AG04449 (cell line): ENCODE results near the gene ATXN7L2.

Experiments
- CTCF ChIA-PET: fragments of 350-600 bp; formaldehyde crosslinking; extraction: SDS; loops from one replicate; lab custom pipeline; 2021; ENCODE audit warnings: antibody characterized with exemption; lab: Yijun Ruan, JAX
- POLR2A ChIA-PET: fragments of 400-600, 350-600 bp; formaldehyde crosslinking; extraction: SDS; loops from one replicate; lab custom pipeline; 2020; ENCODE audit warnings: antibody characterized with exemption, inconsistent platforms; lab: Yijun Ruan, JAX
- DNase-seq: peaks from one replicate; pipeline ENCODE4 v3.0.0-alpha.2; 2010; ENCODE audit warnings: low read depth, low spot score
- H3K4me3 ChIP-seq: 2 replicates; pipeline ENCODE4 v1.5.1; 2011; ENCODE audit warnings: low read depth, mild to moderate bottlenecking, control low read depth, low read length
- CTCF ChIP-seq: IDR thresholded peaks from one replicate; pipeline ENCODE4 v1.5.1; 2011; ENCODE audit warnings: mild to moderate bottlenecking, moderate library complexity, low read length, control low read depth, inconsistent platforms; ENCODE audit not compliant: insufficient read depth; ENCODE audit errors: missing control alignments

Gene ATXN7L2

GRCh38 chr1:109509176-109510134, 25.8 kb downstream of the ATXN7L2 start, which contains the start of gene AMIGO1:
Gene AMIGO1, minus strand, starts transcription at chr1:109509727. Its CDS starts 815 bp downstream, at chr1:109508912.
- POLR2A ChIA-PET: interaction anchor here (1.5 kb wide), 1 partner anchor 9 kb away, joined by 7 read pairs; no protein-coding TSS in a partner anchor
- no peak for DNase-seq
- CTCF ChIA-PET: interaction anchor here (0.9 to 43.1 kb wide), 4 partner anchors 11 to 110 kb away, joined by 3 to 2790 read pairs (median 330); partner anchors contain the start of genes ATXN7L2, CYB561D1 and GPR61
- peak within 1 kb of the TSS; percentile 67 for H3K4me3 ChIP-seq
- no peak for TF ChIP-seq CTCF

GRCh38 chr1:109513110-109513710, 29.5 kb downstream of the ATXN7L2 start:
- no peak for DNase-seq
- H3K4me3 ChIP-seq: no peak overlapping the region
- TF ChIP-seq CTCF: no peak
- ChIA-PET CTCF (interaction anchor here (24.0 to 43.1 kb wide), 2 partner anchors 19 to 21 kb away, joined by 657 to 2790 read pairs; partner anchors contain the start of genes ATXN7L2, CYB561D1 and GPR61), POLR2A (no interaction called here)

GRCh38 chr1:109514846-109515245, 31.1 kb downstream of the ATXN7L2 start:
- no peak for DNase-seq
- POLR2A ChIA-PET: no interaction called here
- no peak overlapping the region for H3K4me3 ChIP-seq
- CTCF ChIA-PET: interaction anchor here (0.7 to 43.1 kb wide), 3 partner anchors 19 to 258 kb away, joined by 3 to 2790 read pairs (median 657); partner anchors contain the start of genes ATXN7L2, CYB561D1 and GPR61
- no peak for TF ChIP-seq CTCF

GRCh38 chr1:109516872-109517271, 33.2 kb downstream of the ATXN7L2 start:
- no peak for TF ChIP-seq CTCF
- H3K4me3 ChIP-seq: no peak overlapping the region
- DNase-seq: peak; percentile 54
- ChIA-PET CTCF (interaction anchor here (0.7 to 43.1 kb wide), 4 partner anchors 17 to 117 kb away, joined by 3 to 2790 read pairs (median 330); partner anchors contain the start of genes ATXN7L2, CYB561D1, GNAI3 and GPR61), POLR2A (interaction anchor here (1.0 kb wide), 1 partner anchor 13 kb away, joined by 4 read pairs; no protein-coding TSS in a partner anchor)

- no peak for DNase-seq
- TF ChIP-seq CTCF: no peak
- POLR2A ChIA-PET: no interaction called here
- H3K4me3 ChIP-seq: no peak overlapping the region
- CTCF ChIA-PET: interaction anchor here (0.7 to 43.1 kb wide), 3 partner anchors 17 to 31 kb away, joined by 3 to 2790 read pairs (median 657); partner anchors contain the start of genes ATXN7L2, CYB561D1, GNAI3 and GPR61
Observed at GRCh38 chr1:109517337-109517736, 33.6 kb downstream of the ATXN7L2 start.
